Forelimb muscle (tissue), 1 donor: ENCODE measurements around the gene ZBTB24. TPM values are rescaled to one million over a fixed set of nuclear protein-coding genes. Genes with fewer than 3 reads are reported as not detected.

ENCODE experiments used
- DNase-seq: peaks from one replicate; pipeline ENCODE4 v3.0.0-alpha.2; 2013; ENCODE audit warnings: low read depth
- polyA plus RNA-seq: library from polyadenylated mRNA; unstranded; fragments of 120-200 nt; gene quantifications from one replicate; pipeline ENCODE4 v1.2.1, GENCODE V29; 2013; ENCODE audit not compliant: insufficient read length

Gene ZBTB24
- polyA plus RNA-seq, 1 donor: 4.2 TPM

DNA sequence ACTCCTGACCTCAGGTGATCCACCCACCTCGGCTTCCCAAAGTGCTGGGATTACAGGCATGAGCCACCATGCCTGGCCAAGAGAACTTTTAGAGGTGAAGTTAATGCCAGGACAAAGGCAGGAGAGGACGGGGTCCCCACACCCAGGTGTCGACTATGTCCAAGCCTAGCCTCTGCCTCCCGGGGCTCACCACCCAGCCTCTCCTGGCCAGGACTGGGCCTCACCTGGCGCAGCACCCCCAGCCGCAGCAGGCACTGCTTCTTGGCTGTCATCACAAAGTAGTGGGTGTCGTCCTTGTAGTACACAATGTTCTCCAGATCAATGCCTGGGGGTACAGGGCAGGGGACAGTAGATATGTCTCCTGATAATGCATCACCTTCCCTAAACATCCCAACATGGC, 31.6 kb downstream of the ZBTB24 start:
- DNase-seq: no peak

DNA sequence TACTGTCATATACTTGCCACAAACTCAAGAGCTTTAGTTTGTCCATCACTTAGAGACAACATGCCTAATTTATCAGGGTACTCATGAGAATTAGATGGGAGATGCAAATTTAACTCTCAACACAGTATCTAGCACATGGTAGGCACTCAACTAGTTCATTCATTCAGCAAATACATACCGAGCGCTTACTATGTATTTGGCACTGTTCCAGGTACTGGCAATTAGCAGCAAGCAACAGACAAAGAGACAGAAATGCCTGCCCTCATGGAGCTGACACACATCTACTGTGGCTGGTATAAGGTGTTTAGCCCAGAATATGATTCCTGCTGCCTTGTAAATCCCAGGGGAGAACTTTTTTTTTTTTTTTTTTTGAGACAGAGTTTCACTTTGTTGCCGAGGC, 32.2 kb downstream of the ZBTB24 start:
- DNase-seq: no peak

DNA sequence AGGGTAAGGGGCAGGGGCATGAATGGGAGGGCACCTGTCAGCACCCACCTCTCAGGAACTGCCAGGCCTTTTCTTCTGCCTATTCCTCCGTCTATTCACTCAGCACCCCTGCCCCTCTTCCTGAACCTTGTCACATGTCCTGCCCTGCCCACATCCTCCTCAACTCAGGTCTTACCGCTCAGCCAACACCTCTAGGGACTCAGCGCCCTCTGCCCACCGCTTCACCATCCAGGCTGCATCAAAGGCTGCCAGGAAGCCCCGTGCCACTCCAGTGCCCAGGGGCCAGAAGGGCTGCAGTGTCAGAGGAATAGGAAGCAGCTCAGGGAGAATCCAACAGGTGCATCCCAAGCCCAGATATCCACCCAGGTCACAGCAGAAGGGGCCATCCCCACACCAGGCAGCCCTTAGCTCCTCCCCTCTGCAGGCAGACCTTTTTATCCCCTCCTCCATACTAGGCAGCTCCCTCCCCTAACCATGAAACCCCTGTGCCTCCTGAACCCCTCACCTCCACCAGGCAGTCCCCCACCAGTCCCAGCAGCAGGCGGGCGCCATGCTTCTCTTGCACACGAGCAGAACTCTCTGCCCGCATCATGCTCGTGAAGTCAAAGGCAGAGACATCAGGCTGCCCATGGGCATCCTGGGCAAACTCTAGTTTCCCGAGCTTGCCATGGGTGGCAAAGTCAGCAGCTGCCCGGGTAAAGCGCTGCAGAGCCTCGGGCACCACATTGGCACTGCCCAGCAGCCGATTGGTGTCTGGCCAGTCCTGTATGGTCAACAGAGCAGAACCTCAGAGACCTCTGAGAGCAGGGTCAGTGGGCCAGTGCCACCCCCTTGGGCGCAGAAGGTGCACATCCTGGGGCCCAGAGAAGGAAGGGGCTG, 33.0 kb downstream of the ZBTB24 start:
- no peak for DNase-seq

DNA sequence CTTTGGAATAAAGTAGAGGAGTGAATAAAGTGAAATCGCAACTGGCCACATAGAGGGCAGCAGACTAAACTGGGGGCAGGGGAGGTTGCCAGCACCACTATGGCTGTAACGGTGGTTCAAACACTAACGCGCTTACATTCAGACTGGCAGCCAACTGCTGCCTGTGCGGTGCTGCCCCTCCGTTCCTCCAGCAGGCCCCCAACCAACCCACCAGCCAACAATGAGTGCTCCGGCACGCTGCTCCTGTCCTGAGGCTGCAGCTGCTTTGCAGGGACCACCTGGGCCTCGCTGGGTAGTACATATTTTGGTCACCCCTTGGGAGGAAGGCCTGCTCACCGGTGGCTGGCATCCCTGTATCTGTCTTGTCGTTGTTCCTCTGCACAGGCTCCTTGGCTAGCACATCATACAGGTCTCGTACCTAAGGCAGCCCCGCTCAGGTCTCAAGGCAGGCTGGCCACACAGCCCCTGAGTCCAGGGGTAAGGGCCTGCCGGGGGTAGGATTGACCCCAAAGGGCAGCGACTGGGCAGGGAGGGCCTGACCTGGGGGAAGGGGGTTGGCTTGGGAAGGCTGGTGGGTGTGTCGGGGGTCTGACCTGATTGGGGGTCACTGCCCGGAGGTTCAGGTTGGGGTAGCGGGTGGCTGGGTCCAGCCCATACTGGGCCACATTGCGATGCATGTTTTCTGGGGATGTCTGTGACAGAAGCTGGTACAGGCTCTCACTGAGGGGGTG, 33.8 kb downstream of the ZBTB24 start:
- DNase-seq: no peak

DNA sequence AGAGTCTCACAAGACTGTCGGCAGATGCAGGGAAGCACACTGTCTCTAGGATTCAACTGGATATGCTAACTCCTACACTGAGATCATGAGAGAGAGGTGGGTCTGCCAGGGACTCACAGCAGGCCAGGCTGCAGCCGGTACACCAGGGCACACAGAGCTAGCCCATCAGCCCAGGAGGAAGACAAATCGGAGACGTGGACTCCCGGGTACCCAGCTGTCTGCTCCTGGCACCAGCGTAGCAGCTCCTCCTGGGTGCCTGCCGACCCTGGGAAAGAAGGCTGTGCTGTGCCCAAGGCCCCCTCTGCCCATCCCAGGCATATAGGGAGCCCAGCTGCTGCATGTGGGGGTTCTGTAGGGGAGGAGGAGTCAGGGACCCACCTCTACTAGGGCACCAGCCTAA, 34.4 kb downstream of the ZBTB24 start:
- DNase-seq: no peak

- no peak for DNase-seq
Measured at GRCh38 chr6:109447878-109448555, 35.0 kb downstream of the ZBTB24 start.

GRCh38 chr6:109447087-109447486, 35.9 kb downstream of the ZBTB24 start:
- DNase-seq: no peak

DNA sequence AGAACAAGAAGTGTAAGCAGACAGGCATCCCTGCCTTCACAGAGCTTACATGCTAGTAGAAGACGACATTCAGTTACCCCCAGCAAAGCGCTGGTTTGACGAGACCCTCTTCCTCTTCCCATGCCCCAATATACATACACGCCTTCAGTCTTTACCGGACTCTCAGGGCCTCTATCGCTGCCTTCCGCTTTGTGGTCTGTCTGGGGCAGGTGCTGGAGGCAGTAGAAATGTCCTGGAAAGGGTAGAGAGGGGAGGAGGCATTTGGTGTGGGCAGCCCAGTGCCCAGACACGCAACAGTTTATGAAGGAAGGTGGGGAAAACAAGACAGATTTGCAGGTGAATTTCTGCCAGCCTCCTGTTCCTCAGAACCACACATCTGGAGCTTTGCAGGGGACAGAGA, 36.5 kb downstream of the ZBTB24 start:
- DNase-seq: no peak

- DNase-seq: no peak
Measured at GRCh38 chr6:109446072-109446471, 36.9 kb downstream of the ZBTB24 start.

DNA sequence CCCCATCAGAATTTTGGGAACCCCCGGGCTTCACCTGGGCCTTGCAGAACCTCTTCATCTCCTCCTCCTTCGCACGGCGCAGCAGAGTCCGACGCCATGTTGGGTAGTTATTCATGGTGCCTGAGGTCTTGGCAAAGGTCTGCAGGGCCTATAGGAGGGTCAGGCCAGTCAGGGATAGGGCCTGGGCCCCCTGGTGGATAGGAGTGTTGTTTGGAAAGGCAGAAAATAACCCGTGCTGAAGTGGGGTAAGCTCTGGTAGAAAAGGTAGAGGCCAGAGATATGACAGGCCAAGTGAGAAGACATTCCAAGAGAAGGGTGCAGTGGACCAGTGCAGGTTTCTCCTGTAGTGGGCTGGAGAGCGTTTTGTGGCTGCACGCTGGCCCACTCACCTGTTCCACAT, 37.6 kb downstream of the ZBTB24 start:
- no peak for DNase-seq

DNA sequence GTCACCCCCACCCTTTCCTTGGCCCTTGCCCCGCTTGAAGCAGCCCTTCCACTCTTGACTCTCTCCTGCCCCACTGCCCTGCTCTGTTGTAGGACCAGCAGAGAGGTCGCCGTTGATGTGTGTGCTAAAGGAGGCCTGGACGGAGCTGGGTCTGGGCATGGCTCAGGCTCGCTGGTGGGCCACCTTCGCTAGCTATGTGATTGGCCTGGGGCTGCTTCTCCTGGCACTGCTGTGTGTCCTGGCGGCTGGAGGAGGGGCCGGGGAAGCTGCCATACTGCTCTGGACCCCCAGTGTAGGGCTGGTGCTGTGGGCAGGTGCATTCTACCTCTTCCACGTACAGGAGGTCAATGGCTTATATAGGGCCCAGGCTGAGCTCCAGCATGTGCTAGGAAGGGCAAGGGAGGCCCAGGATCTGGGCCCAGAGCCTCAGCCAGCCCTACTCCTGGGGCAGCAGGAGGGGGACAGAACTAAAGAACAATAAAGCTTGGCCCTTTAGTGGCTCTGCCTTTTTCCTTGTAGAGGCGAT, 39.5 kb downstream of the ZBTB24 start:
- no peak for DNase-seq

GRCh38 chr6:109442393-109442924, 40.6 kb downstream of the ZBTB24 start:
- DNase-seq: no peak

GRCh38 chr6:109441069-109441816, 41.8 kb downstream of the ZBTB24 start:
- no peak for DNase-seq

- peak; percentile 85 for DNase-seq
Measured at GRCh38 chr6:109440331-109441068, 42.5 kb downstream of the ZBTB24 start, which contains the start of the genes PPIL6 and SMPD2. Gene PPIL6, minus strand, starts transcription at chr6:109440628. Its CDS starts 38 bp downstream, at chr6:109440590. Gene SMPD2, plus strand, starts transcription at chr6:109440724. Its CDS starts 398 bp downstream, at chr6:109441122.

- DNase-seq: no peak
Measured at GRCh38 chr6:109436041-109436440, 47.0 kb downstream of the ZBTB24 start.

- no peak for DNase-seq
Measured at GRCh38 chr6:109434456-109434855, 48.6 kb downstream of the ZBTB24 start.

- no peak for DNase-seq
Measured at GRCh38 chr6:109429496-109429895, 53.5 kb downstream of the ZBTB24 start.

DNA sequence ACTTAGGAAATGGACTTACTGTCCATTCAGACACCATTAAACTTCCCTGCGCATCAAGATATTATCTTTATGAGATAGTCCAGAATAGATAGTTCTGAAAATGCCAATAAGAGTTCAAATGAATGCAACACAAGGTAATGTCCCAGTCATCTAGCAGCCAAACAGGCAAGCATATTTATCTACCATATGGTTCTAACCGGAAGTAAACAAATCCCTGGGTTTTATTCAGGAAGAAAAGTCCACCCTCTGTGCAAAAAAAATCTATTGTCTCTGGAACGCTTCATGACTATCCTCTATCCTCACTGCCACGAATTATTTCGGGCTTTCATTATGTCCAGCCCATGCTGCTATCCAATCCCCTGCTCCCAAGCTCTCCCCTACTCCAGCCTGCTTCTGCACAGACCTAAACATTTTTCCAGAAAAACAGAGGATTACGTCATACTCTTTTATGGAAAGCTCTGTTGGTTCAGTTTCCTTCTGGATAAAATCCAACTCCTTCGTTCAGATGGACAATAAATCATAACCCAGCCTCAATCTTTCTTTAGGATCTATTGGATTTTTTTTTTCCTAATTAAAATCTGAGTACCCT, 54.0 kb downstream of the ZBTB24 start:
- DNase-seq: peak; percentile 83

- DNase-seq: no peak
Measured at GRCh38 chr6:109424946-109425345, 58.1 kb downstream of the ZBTB24 start.

- no peak for DNase-seq
Measured at GRCh38 chr6:109421184-109421583, 61.8 kb downstream of the ZBTB24 start.
